MM.1S (cell line): ENCODE measurements around the gene STX12.
A peak's percentile ranks its signal among the peaks of the same experiment; 100 is the strongest.

Experiments used
- DNase-seq: peaks from one replicate; pipeline ENCODE4 v3.0.0-alpha.2; 2015
- H2AFZ ChIP-seq: fragments of 300-600 bp; sonication (generic); 2 replicates; pipeline ENCODE4 v1.6.0; 2016; ENCODE audit warnings: antibody characterized with exemption, low read length
- H3F3A ChIP-seq: fragments of 300-600 bp; sonication (generic); 2 replicates; pipeline ENCODE4 v1.6.1; 2016; ENCODE audit warnings: mild to moderate bottlenecking, antibody characterized with exemption, low read length, moderate library complexity, mixed read lengths; ENCODE audit not compliant: insufficient read depth
- H3K27ac ChIP-seq: fragments of 300-600 bp; sonication (generic); 2 replicates; pipeline ENCODE4 v1.5.1; 2016; ENCODE audit warnings: mild to moderate bottlenecking, low read length
- H3K27me3 ChIP-seq: fragments of 300-600 bp; sonication (generic); replicated peaks from 2 replicates; pipeline ENCODE4 v1.6.0; 2016; ENCODE audit warnings: low read length; ENCODE audit not compliant: insufficient read depth
- H3K36me3 ChIP-seq: fragments of 300-600 bp; sonication (generic); replicated peaks from 2 replicates; pipeline ENCODE4 v1.6.1; 2016; ENCODE audit warnings: mild to moderate bottlenecking, low read length, mixed read lengths; ENCODE audit not compliant: insufficient read depth
- H3K4me1 ChIP-seq: fragments of 300-600 bp; sonication (generic); 2 replicates; pipeline ENCODE4 v1.6.1; 2016; ENCODE audit warnings: low read length, mixed read lengths
- H3K4me2 ChIP-seq: fragments of 300-600 bp; sonication (generic); 2 replicates; pipeline ENCODE4 v1.6.0; 2016; ENCODE audit warnings: low read depth, low read length
- H3K4me3 ChIP-seq: fragments of 300-600 bp; sonication (generic); 2 replicates; pipeline ENCODE4 v1.5.1; 2016; ENCODE audit warnings: low read length, mixed read lengths
- H3K79me2 ChIP-seq: fragments of 300-600 bp; sonication (generic); 2 replicates; pipeline ENCODE4 v1.6.1; 2016; ENCODE audit warnings: mixed run types, low read length, mixed read lengths
- H3K9ac ChIP-seq: fragments of 300-600 bp; sonication (generic); 2 replicates; pipeline ENCODE4 v1.6.1; 2016; ENCODE audit warnings: low read length, mixed read lengths
- H3K9me2 ChIP-seq: fragments of 300-600 bp; sonication (generic); replicated peaks from 2 replicates; pipeline ENCODE4 v1.6.1; 2016; ENCODE audit warnings: mild to moderate bottlenecking, low read length, mixed read lengths; ENCODE audit not compliant: insufficient read depth
- H3K9me3 ChIP-seq: fragments of 300-600 bp; sonication (generic); replicated peaks from 2 replicates; pipeline ENCODE4 v1.6.1; 2016; ENCODE audit warnings: mild to moderate bottlenecking, low read length, mixed read lengths; ENCODE audit not compliant: insufficient read depth
- H4K20me1 ChIP-seq: fragments of 300-600 bp; sonication (generic); 2 replicates; pipeline ENCODE4 v1.6.1; 2016; ENCODE audit warnings: mild to moderate bottlenecking, low read length, moderate library complexity, mixed read lengths; ENCODE audit not compliant: insufficient read depth
- CTCF ChIP-seq: fragments of 300-600 bp; sonication (generic); IDR thresholded peaks from 2 replicates; pipeline ENCODE4 v1.5.1; 2016; ENCODE audit warnings: antibody characterized with exemption, low read length, mixed read lengths
- EZH2 ChIP-seq: fragments of 300-600 bp; sonication (generic); optimal IDR thresholded peaks from 2 replicates; pipeline ENCODE3; 2017; ENCODE audit warnings: low read depth, mild to moderate bottlenecking, antibody characterized with exemption, low read length, mixed read lengths
- EZH2phosphoT487 ChIP-seq: fragments of 300-600 bp; sonication (generic); IDR thresholded peaks from 2 replicates; pipeline ENCODE4 v1.6.1; 2018; ENCODE audit warnings: antibody characterized with exemption, low read length

The STX12 gene

GRCh38 chr1:27726173-27727044 lies 46.6 kb upstream of the STX12 start:
- Histone ChIP-seq H3K79me2 (no peaks in the 10 kb centered on the region; the same call in 1 of the 2 replicates), H3K9me3 (no peaks in the 10 kb centered on the region), H4K20me1 (no peaks in the 10 kb centered on the region), H3K27ac (peak overlapping the region; percentile 78; the same call in 1 of the 2 replicates), H2AFZ (peak overlapping the region; percentile 92), H3K36me3 (no peaks in the 10 kb centered on the region), H3K9me2 (no peaks in the 10 kb centered on the region), H3F3A (peaks cover 4% of the 10 kb centered on the region; the same call in 1 of the 2 replicates), H3K4me1 (peaks cover 13% of the 10 kb centered on the region), H3K27me3 (no peaks in the 10 kb centered on the region), H3K4me2 (peak overlapping the region; percentile 79), H3K9ac (peak overlapping the region; percentile 94), H3K4me3 (peak overlapping the region; percentile 94)
- no peak for TF ChIP-seq CTCF
- TF ChIP-seq EZH2phosphoT487, result no peak
- TF ChIP-seq EZH2, result no peak
- DNase-seq, result peak; percentile 63

DNA sequence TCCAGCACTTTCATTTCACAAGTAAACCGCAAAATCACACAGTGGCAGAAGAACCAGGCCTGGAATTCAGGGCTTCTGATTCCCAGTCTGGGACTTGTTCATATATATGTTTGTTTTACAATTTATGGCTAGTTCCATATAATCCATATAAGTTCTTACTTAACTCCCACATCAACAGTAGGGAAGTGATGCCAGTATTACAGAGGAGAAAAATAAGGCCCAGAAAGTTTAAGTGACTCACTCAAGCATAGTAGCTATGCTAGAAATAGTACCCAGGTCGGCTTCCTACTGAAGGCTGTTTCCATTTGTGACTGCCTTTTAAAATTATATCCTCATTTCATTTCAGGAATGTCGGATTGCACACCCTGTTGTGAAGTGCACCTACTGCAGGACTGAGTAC lies 45.9 kb upstream of the STX12 start:
- DNase-seq, result no peak
- H3K4me2 ChIP-seq, result peak overlapping the region; percentile 79; the same call in 1 of the 2 replicates
- H3K9ac ChIP-seq, result no peak overlapping the region; the same call in none of the 2 replicates
- H3K9me3 ChIP-seq, result no peaks in the 10 kb centered on the region
- H2AFZ ChIP-seq, result no peak overlapping the region
- H3K79me2 ChIP-seq, result no peaks in the 10 kb centered on the region; the same call in 1 of the 2 replicates
- H3K4me1 ChIP-seq, result peaks cover 13% of the 10 kb centered on the region
- no peaks in the 10 kb centered on the region for H3K27me3 ChIP-seq
- no peak overlapping the region for H3K27ac ChIP-seq
- no peaks in the 10 kb centered on the region for H3K9me2 ChIP-seq
- no peaks in the 10 kb centered on the region for H3K36me3 ChIP-seq
- H3F3A ChIP-seq, result peaks cover 4% of the 10 kb centered on the region; the same call in 1 of the 2 replicates
- TF ChIP-seq EZH2, result no peak
- TF ChIP-seq EZH2phosphoT487, result no peak
- TF ChIP-seq CTCF, result no peak
- no peaks in the 10 kb centered on the region for H4K20me1 ChIP-seq
- H3K4me3 ChIP-seq, result no peak overlapping the region

DNA sequence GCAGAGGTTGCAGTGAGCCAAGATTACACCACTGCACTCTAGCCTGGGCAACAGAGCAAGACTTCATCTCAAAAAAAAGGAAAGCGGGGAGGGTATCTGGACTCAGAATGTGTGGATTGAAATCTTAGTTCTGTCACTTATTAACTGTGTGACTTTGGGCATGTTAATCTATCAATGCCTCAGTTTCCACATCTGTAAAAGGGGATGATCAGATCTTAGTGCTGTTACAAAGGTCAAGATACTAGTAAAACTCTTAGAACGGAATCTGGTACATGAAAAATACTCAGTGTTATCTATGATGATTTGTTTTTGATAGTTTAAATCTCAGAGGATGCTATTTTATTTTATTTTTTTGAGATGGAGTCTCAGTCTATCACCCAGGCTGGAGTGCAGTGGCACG lies 36.8 kb upstream of the STX12 start:
- Histone ChIP-seq H3K27me3 (no peaks in the 10 kb centered on the region), H3K27ac (no peak overlapping the region), H3K4me3 (no peak overlapping the region), H3K9ac (no peak overlapping the region), H3K4me2 (no peak overlapping the region), H3K9me2 (no peaks in the 10 kb centered on the region), H3K4me1 (no peaks in the 10 kb centered on the region), H3K9me3 (no peaks in the 10 kb centered on the region), H3F3A (no peaks in the 10 kb centered on the region), H3K79me2 (no peaks in the 10 kb centered on the region), H4K20me1 (no peaks in the 10 kb centered on the region), H3K36me3 (no peaks in the 10 kb centered on the region), H2AFZ (no peak overlapping the region)
- no peak for DNase-seq
- TF ChIP-seq EZH2 (no peak), EZH2phosphoT487 (no peak), CTCF (no peak)
